HepG2 (cell line): ENCODE data around the gene ZKSCAN3. TPM values are rescaled to one million over a fixed set of nuclear protein-coding genes. Genes with fewer than 3 reads are reported as not detected.

Experiments used
- ARHGAP35 ChIP-seq: sonication (generic); formaldehyde crosslinking; IDR thresholded peaks from 2 replicates; pipeline ENCODE4 v1.9.0; 2022; ENCODE audit warnings: mild to moderate bottlenecking, inconsistent platforms, moderate library complexity, missing genetic modification reagents, borderline replicate concordance
- DMAP1 ChIP-seq: IDR thresholded peaks from 2 replicates; pipeline ENCODE4 v1.6.1; 2016
- EHMT2 ChIP-seq: fragments of 200-600 bp; sonication (generic); IDR thresholded peaks from 2 replicates; pipeline ENCODE4 v1.7.0; 2017; ENCODE audit warnings: antibody characterized with exemption, low read depth, low read length, borderline replicate concordance
- FOXJ3 ChIP-seq: sonication (generic); formaldehyde crosslinking; IDR thresholded peaks from 2 replicates; pipeline ENCODE4 v1.4.0; 2020; ENCODE audit warnings: missing genetic modification reagents, mild to moderate bottlenecking, borderline replicate concordance
- GABPA ChIP-seq, 2 experiments: IDR thresholded peaks; 2 replicates each; pipeline ENCODE4 v1.6.1; 2011 to 2016; ENCODE audit warnings: low read depth in 2 of 2, low read length in 1 of 2, missing biosample characterization in 1 of 2, missing genetic modification characterization in 1 of 2
- GABPB1 ChIP-seq: IDR thresholded peaks from 2 replicates; pipeline ENCODE4 v1.6.1; 2016; ENCODE audit warnings: mild to moderate bottlenecking, missing genetic modification reagents, moderate library complexity, missing compliant biosample characterization
- GATAD1 ChIP-seq: IDR thresholded peaks from 2 replicates; pipeline ENCODE4 v1.6.1; 2016; ENCODE audit warnings: missing genetic modification reagents, missing compliant biosample characterization
- GPN1 ChIP-seq: sonication (generic); formaldehyde crosslinking; IDR thresholded peaks from 2 replicates; pipeline ENCODE4 v1.5.1; 2020; ENCODE audit warnings: missing genetic modification reagents, borderline replicate concordance
- HNRNPLL ChIP-seq: fragments of 200-400 bp; formaldehyde crosslinking; IDR thresholded peaks from 2 replicates; pipeline ENCODE4 v1.6.1; 2017; ENCODE audit warnings: mild to moderate bottlenecking, low read depth, low read length; ENCODE audit not compliant: poor library complexity, severe bottlenecking
- KDM4B ChIP-seq: sonication (generic); formaldehyde crosslinking; IDR thresholded peaks from 2 replicates; pipeline ENCODE4 v1.4.0; 2020; ENCODE audit warnings: missing genetic modification reagents
- KDM5A ChIP-seq: fragments of 200-600 bp; sonication (generic); IDR thresholded peaks from 2 replicates; pipeline ENCODE4 v1.7.0; 2018; ENCODE audit warnings: antibody characterized with exemption, mild to moderate bottlenecking, low read length, borderline replicate concordance
- PHF20 ChIP-seq: sonication (generic); formaldehyde crosslinking; IDR thresholded peaks from 2 replicates; pipeline ENCODE4 v1.5.0; 2020; ENCODE audit warnings: mild to moderate bottlenecking, missing genetic modification reagents
- RARA ChIP-seq: IDR thresholded peaks from 2 replicates; pipeline ENCODE4 v1.6.1; 2016; ENCODE audit warnings: missing genetic modification reagents, missing compliant biosample characterization
- RCOR2 ChIP-seq: IDR thresholded peaks from 2 replicates; pipeline ENCODE4 v1.6.1; 2016; ENCODE audit warnings: missing biosample characterization, missing genetic modification reagents
- SMARCC2 ChIP-seq: fragments of 450-650 bp; IDR thresholded peaks from 2 replicates; pipeline ENCODE4 v1.6.1; 2017; ENCODE audit warnings: antibody characterized with exemption, mild to moderate bottlenecking
- TEAD2 ChIP-seq: sonication (generic); formaldehyde crosslinking; IDR thresholded peaks from 2 replicates; pipeline ENCODE4 v1.9.0; 2021; ENCODE audit warnings: missing genetic modification reagents
- ZIK1 ChIP-seq: sonication (generic); formaldehyde crosslinking; IDR thresholded peaks from 2 replicates; pipeline ENCODE4 v1.5.0; 2020; ENCODE audit warnings: mild to moderate bottlenecking, low read depth, missing genetic modification reagents, borderline replicate concordance
- ZNF101 ChIP-seq: sonication (generic); formaldehyde crosslinking; IDR thresholded peaks from 2 replicates; pipeline ENCODE4 v1.4.0; 2020; ENCODE audit warnings: mild to moderate bottlenecking, low read depth, missing genetic modification reagents, borderline replicate concordance
- ZNF431 ChIP-seq: sonication (generic); formaldehyde crosslinking; IDR thresholded peaks from 2 replicates; pipeline ENCODE4 v1.9.0; 2022; ENCODE audit warnings: missing genetic modification reagents, low read depth, mild to moderate bottlenecking, borderline replicate concordance
- ZNF530 ChIP-seq: sonication (generic); formaldehyde crosslinking; IDR thresholded peaks from 2 replicates; pipeline ENCODE4 v1.5.0; 2020; ENCODE audit warnings: low read depth, mild to moderate bottlenecking, missing genetic modification reagents
- ZNF670 ChIP-seq: sonication (generic); formaldehyde crosslinking; IDR thresholded peaks from 2 replicates; pipeline ENCODE4 v1.8.0; 2022; ENCODE audit warnings: mild to moderate bottlenecking, missing genetic modification reagents, borderline replicate concordance
- polyA plus RNA-seq, 8 experiments: library from polyadenylated mRNA; depleted of rRNA in 3 of 8; stranded (reverse) in 7 of 8; unstranded in 1 of 8; fragments of >200 nt; fragmentation: Illumina TruSeq in 4 of 8; extraction: Trizol in 4 of 8; gene quantifications; 2 replicates each; pipeline versions ENCODE4 v1.2.1 to v1.2.3, GENCODE V29; 2011 to 2016; ENCODE audit warnings: low read depth in 4 of 8, missing spikeins in 1 of 8, mixed read lengths in 1 of 8; ENCODE audit not compliant: insufficient read depth in 1 of 8
- total RNA-seq, 5 experiments: library from RNA; depleted of rRNA; stranded (reverse); fragments of >200 nt; fragmentation: Illumina TruSeq; extraction: Trizol; gene quantifications; 2 replicates each; pipeline ENCODE4 v1.2.3, GENCODE V29; 2016; ENCODE audit warnings: low read depth in 1 of 5
- TF ChIP-seq, protein P1 (sequence below): sonication (generic); formaldehyde crosslinking; IDR thresholded peaks from 2 replicates; pipeline ENCODE4 v1.5.1; 2020; ENCODE audit warnings: missing genetic modification reagents, mild to moderate bottlenecking, borderline replicate concordance
- TF ChIP-seq, protein P2 (sequence below): sonication (generic); formaldehyde crosslinking; IDR thresholded peaks from 2 replicates; pipeline ENCODE4 v1.9.0; 2021; ENCODE audit warnings: missing genetic modification reagents, borderline replicate concordance
- TF ChIP-seq, protein P3 (sequence below): sonication (generic); formaldehyde crosslinking; IDR thresholded peaks from 2 replicates; pipeline ENCODE4 v1.4.0; 2020; ENCODE audit warnings: missing genetic modification reagents

The ZKSCAN3 gene
- total and polyA plus RNA-seq, 2 of the 13 experiments (the other 11 are each of a cell fraction or from before 2014, with no cell fraction given), result 3.3 to 7.4 TPM

DNA sequence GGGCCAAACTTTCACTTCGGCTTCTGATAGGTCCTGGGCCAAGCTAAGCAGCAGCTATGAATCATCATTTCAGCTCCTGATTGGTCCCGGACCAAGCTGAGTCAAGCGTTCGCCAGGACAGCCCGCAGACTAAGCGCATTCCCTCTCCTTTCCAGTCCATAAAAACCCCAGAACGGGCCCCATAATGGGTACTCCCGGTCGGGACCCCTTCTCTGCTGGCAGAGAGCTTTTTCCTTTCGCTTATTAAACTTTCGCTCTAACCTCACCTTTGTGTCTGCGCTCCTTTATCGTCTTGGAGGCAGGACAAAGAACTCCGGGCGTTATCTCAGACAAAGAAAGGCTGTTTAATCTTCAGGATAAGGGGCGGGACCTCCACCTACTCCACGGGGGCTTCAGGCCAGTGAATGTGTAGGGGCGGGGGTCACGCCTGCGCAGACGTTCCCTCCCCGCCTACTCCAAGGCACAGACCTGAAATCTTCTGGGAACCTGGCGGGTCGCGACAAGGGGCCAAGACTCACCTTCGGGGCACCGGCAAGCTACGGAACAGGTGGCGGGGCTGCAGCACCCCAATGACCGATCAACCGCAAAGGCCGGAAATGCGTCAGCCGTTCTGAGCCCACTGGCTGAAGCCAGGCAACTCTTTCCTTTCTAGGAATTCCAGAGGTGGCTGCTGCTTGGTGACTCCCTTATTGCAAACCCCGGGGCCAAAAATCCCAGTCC, 14.0 kb upstream of the ZKSCAN3 start, which contains the start of gene ZSCAN31 (continued):
- TF ChIP-seq ZNF530 (CRISPR knock-in tag) (no peak), GABPA (IDR thresholded peaks at IDR 0.05; ENCODE audit: low read depth, low read length) (peak; percentile 58), GABPA (CRISPR knock-in tag; IDR thresholded peaks at IDR 0.05; ENCODE audit: low read depth) (peak; percentile 83), RCOR2 (CRISPR knock-in tag) (no peak), FOXJ3 (CRISPR knock-in tag) (peak; percentile 76; the same call in 1 of the 2 replicates), PHF20 (CRISPR knock-in tag) (peak; percentile 68), ARHGAP35 (CRISPR knock-in tag) (0 out of 2 replicates have a peak, but pooled peaks have one; percentile 40), ZNF101 (CRISPR knock-in tag) (peak; percentile 88; the same call in 1 of the 2 replicates), GABPB1 (CRISPR knock-in tag) (peak; percentile 91), SMARCC2 (no peak), ZNF670 (CRISPR knock-in tag) (no peak), GATAD1 (CRISPR knock-in tag) (peak; percentile 81), HNRNPLL (peak; percentile 65), ZNF431 (CRISPR knock-in tag) (no peak), RARA (CRISPR knock-in tag) (peak; percentile 51), EHMT2 (no peak), DMAP1 (CRISPR knock-in tag) (peak; percentile 91; the same call in 1 of the 2 replicates), KDM4B (no peak; the same call in 1 of the 2 replicates), GPN1 (CRISPR knock-in tag) (no peak), ZIK1 (CRISPR knock-in tag) (no peak; the same call in 1 of the 2 replicates), KDM5A (peak; percentile 84), TEAD2 (CRISPR knock-in tag) (no peak)
- TF ChIP-seq, protein P1, sequence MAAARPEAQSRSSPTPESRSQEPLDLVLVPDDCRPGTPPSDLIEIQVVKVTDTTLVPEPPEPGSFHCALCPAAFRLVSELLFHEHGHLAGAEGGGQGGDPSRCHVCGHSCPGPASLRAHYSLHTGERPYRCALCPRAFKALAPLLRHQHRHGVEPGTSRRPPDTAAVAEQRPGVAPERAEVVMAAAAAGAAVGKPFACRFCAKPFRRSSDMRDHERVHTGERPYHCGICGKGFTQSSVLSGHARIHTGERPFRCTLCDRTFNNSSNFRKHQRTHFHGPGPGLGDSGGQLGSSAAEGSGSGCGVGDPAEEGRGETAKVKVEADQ, result no peak
- TF ChIP-seq, protein P2, sequence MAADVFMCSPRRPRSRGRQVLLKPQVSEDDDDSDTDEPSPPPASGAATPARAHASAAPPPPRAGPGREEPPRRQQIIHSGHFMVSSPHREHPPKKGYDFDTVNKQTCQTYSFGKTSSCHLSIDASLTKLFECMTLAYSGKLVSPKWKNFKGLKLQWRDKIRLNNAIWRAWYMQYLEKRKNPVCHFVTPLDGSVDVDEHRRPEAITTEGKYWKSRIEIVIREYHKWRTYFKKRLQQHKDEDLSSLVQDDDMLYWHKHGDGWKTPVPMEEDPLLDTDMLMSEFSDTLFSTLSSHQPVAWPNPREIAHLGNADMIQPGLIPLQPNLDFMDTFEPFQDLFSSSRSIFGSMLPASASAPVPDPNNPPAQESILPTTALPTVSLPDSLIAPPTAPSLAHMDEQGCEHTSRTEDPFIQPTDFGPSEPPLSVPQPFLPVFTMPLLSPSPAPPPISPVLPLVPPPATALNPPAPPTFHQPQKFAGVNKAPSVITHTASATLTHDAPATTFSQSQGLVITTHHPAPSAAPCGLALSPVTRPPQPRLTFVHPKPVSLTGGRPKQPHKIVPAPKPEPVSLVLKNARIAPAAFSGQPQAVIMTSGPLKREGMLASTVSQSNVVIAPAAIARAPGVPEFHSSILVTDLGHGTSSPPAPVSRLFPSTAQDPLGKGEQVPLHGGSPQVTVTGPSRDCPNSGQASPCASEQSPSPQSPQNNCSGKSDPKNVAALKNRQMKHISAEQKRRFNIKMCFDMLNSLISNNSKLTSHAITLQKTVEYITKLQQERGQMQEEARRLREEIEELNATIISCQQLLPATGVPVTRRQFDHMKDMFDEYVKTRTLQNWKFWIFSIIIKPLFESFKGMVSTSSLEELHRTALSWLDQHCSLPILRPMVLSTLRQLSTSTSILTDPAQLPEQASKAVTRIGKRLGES (CRISPR knock-in tag), result peak; percentile 70
- TF ChIP-seq, protein P3, sequence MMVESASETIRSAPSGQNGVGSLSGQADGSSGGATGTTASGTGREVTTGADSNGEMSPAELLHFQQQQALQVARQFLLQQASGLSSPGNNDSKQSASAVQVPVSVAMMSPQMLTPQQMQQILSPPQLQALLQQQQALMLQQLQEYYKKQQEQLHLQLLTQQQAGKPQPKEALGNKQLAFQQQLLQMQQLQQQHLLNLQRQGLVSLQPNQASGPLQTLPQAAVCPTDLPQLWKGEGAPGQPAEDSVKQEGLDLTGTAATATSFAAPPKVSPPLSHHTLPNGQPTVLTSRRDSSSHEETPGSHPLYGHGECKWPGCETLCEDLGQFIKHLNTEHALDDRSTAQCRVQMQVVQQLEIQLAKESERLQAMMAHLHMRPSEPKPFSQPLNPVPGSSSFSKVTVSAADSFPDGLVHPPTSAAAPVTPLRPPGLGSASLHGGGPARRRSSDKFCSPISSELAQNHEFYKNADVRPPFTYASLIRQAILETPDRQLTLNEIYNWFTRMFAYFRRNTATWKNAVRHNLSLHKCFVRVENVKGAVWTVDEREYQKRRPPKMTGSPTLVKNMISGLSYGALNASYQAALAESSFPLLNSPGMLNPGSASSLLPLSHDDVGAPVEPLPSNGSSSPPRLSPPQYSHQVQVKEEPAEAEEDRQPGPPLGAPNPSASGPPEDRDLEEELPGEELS (CRISPR knock-in tag), result no peak; the same call in 1 of the 2 replicates
